Smooth muscle cell (in vitro differentiated cells): Measurements from ENCODE around the gene MCCD1. TPM values are rescaled to one million over a fixed set of nuclear protein-coding genes. Genes with fewer than 3 reads are reported as not detected.

Experiments
- DNase-seq: peaks from one replicate; lab custom pipeline; 2025; ENCODE audit not compliant: unreplicated experiment; lab: John Stamatoyannopoulos, UW
- H2AFZ ChIP-seq: fragments of 200-600 bp; sonication (generic); 2 replicates; pipeline ENCODE4 v1.6.0; 2016; ENCODE audit warnings: antibody characterized with exemption, low read depth, mild to moderate bottlenecking
- H3F3A ChIP-seq: fragments of 200-600 bp; sonication (generic); 2 replicates; pipeline ENCODE4 v1.6.0; 2017; ENCODE audit warnings: antibody characterized with exemption, low read depth
- H3K27ac ChIP-seq: fragments of 200-600 bp; sonication (generic); 2 replicates; pipeline ENCODE4 v1.5.1; 2016; ENCODE audit warnings: low read depth, mild to moderate bottlenecking
- H3K27me3 ChIP-seq: fragments of 200-600 bp; sonication (generic); 2 replicates; pipeline ENCODE4 v1.6.1; 2016; ENCODE audit warnings: low read depth, mild to moderate bottlenecking
- H3K36me3 ChIP-seq: fragments of 200-600 bp; sonication (generic); 2 replicates; pipeline ENCODE4 v1.5.1; 2016; ENCODE audit warnings: low read depth
- H3K4me1 ChIP-seq: fragments of 200-600 bp; sonication (generic); 2 replicates; pipeline ENCODE4 v1.5.1; 2016; ENCODE audit warnings: low read depth
- H3K4me2 ChIP-seq: fragments of 200-600 bp; sonication (generic); 2 replicates; pipeline ENCODE4 v1.6.0; 2016; ENCODE audit warnings: mild to moderate bottlenecking
- H3K4me3 ChIP-seq: fragments of 200-600 bp; sonication (generic); 2 replicates; pipeline ENCODE4 v1.5.1; 2016; ENCODE audit warnings: mild to moderate bottlenecking
- H3K79me2 ChIP-seq: fragments of 200-600 bp; sonication (generic); 2 replicates; pipeline ENCODE4 v1.6.0; 2016; ENCODE audit warnings: low read depth, mild to moderate bottlenecking
- H3K9ac ChIP-seq: fragments of 200-600 bp; sonication (generic); 2 replicates; pipeline ENCODE4 v1.6.0; 2016; ENCODE audit warnings: low read depth
- H3K9me3 ChIP-seq: fragments of 200-600 bp; sonication (generic); replicated peaks from 2 replicates; pipeline ENCODE4 v1.5.1; 2016; ENCODE audit warnings: low read depth
- H4K20me1 ChIP-seq: fragments of 200-600 bp; sonication (generic); 2 replicates; pipeline ENCODE4 v1.6.0; 2016; ENCODE audit warnings: low read depth
- WGBS: methylation state at CpG from one replicate; pipeline ENCODE4 v1.1.7; 2016; ENCODE audit warnings: low lambda C conversion rate; 5-methylcytosine and 5-hydroxymethylcytosine counted together
- polyA plus RNA-seq: library from polyadenylated mRNA; unstranded; fragments of >200 nt; fragmentation: Nextera tagmentation; extraction: Ambion mirVana; gene quantifications from 2 replicates; pipeline ENCODE4 v1.2.1, GENCODE V29; 2016
- total RNA-seq: library from RNA; depleted of rRNA; stranded (reverse); fragments of >200 nt; gene quantifications from 2 replicates; pipeline ENCODE4 v1.2.3, GENCODE V29; 2014
- TF ChIP-seq, protein P1 (sequence below): fragments of 200-600 bp; sonication (generic); IDR thresholded peaks from 2 replicates; pipeline ENCODE4 v1.5.1; 2017; ENCODE audit warnings: borderline replicate concordance, mild to moderate bottlenecking, antibody characterized with exemption; ENCODE audit not compliant: insufficient read depth, poor library complexity, severe bottlenecking

The MCCD1 gene
- total and polyA plus RNA-seq, 2 experiments from 2014 or later, result not detected

DNA sequence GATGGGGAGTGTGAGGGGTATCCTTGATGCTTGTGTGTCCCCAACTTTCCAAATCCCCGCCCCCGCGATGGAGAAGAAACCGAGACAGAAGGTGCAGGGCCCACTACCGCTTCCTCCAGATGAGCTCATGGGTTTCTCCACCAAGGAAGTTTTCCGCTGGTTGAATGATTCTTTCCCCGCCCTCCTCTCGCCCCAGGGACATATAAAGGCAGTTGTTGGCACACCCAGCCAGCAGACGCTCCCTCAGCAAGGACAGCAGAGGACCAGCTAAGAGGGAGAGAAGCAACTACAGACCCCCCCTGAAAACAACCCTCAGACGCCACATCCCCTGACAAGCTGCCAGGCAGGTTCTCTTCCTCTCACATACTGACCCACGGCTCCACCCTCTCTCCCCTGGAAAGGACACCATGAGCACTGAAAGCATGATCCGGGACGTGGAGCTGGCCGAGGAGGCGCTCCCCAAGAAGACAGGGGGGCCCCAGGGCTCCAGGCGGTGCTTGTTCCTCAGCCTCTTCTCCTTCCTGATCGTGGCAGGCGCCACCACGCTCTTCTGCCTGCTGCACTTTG is 46.7 kb downstream of the MCCD1 start, which contains the start of gene TNF:
TSS of gene TNF (plus strand) at position 231 of the 567 bp plus-strand sequence. CDS start at position 408, 177 bp downstream.
- Histone ChIP-seq H3K9ac (no peak within 1 kb of the TSS), H3K27me3 (no peaks in the 10 kb centered on the region), H3K27ac (no peak within 1 kb of the TSS), H3K4me3 (no peak within 1 kb of the TSS), H3K79me2 (no peaks in the 10 kb centered on the region), H3F3A (no peaks in the 10 kb centered on the region), H3K4me2 (no peak within 1 kb of the TSS), H3K36me3 (no peaks in the 10 kb centered on the region), H3K9me3 (no peaks in the 10 kb centered on the region), H4K20me1 (no peaks in the 10 kb centered on the region), H2AFZ (no peak within 1 kb of the TSS), H3K4me1 (no peaks in the 10 kb centered on the region)
- DNase-seq, result no peak
- WGBS, result 85% methylated on average over 19 of the region's 19 CpGs
- TF ChIP-seq, protein P1, sequence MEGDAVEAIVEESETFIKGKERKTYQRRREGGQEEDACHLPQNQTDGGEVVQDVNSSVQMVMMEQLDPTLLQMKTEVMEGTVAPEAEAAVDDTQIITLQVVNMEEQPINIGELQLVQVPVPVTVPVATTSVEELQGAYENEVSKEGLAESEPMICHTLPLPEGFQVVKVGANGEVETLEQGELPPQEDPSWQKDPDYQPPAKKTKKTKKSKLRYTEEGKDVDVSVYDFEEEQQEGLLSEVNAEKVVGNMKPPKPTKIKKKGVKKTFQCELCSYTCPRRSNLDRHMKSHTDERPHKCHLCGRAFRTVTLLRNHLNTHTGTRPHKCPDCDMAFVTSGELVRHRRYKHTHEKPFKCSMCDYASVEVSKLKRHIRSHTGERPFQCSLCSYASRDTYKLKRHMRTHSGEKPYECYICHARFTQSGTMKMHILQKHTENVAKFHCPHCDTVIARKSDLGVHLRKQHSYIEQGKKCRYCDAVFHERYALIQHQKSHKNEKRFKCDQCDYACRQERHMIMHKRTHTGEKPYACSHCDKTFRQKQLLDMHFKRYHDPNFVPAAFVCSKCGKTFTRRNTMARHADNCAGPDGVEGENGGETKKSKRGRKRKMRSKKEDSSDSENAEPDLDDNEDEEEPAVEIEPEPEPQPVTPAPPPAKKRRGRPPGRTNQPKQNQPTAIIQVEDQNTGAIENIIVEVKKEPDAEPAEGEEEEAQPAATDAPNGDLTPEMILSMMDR, result no peak

DNA sequence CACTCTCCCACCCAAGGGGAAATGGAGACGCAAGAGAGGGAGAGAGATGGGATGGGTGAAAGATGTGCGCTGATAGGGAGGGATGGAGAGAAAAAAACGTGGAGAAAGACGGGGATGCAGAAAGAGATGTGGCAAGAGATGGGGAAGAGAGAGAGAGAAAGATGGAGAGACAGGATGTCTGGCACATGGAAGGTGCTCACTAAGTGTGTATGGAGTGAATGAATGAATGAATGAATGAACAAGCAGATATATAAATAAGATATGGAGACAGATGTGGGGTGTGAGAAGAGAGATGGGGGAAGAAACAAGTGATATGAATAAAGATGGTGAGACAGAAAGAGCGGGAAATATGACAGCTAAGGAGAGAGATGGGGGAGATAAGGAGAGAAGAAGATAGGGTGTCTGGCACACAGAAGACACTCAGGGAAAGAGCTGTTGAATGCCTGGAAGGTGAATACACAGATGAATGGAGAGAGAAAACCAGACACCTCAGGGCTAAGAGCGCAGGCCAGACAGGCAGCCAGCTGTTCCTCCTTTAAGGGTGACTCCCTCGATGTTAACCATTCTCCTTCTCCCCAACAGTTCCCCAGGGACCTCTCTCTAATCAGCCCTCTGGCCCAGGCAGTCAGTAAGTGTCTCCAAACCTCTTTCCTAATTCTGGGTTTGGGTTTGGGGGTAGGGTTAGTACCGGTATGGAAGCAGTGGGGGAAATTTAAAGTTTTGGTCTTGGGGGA is 47.4 kb downstream of the MCCD1 start:
- Histone ChIP-seq H3K4me2 (no peak overlapping the region), H3K4me1 (no peaks in the 10 kb centered on the region), H3K9ac (no peak overlapping the region), H2AFZ (no peak overlapping the region), H4K20me1 (no peaks in the 10 kb centered on the region), H3K9me3 (no peaks in the 10 kb centered on the region), H3K27me3 (no peaks in the 10 kb centered on the region), H3K4me3 (no peak overlapping the region), H3F3A (no peaks in the 10 kb centered on the region), H3K27ac (no peak overlapping the region), H3K79me2 (no peaks in the 10 kb centered on the region), H3K36me3 (no peaks in the 10 kb centered on the region)
- WGBS, result 75% methylated on average over 8 of the region's 8 CpGs
- TF ChIP-seq, protein P1, result no peak
- DNase-seq, result no peak

GRCh38 chr6:31576897-31577578 is 48.3 kb downstream of the MCCD1 start:
- no peaks in the 10 kb centered on the region for H3K36me3 ChIP-seq
- WGBS, result 96% methylated on average over 19 of the region's 19 CpGs

More at GRCh38 chr6:31576897-31577578, 48.3 kb downstream of the MCCD1 start:
- TF ChIP-seq, protein P1, result no peak
- no peaks in the 10 kb centered on the region for H4K20me1 ChIP-seq
- H3K4me2 ChIP-seq, result no peak overlapping the region
- H3K9ac ChIP-seq, result no peak overlapping the region
- H3K27ac ChIP-seq, result no peak overlapping the region
- no peaks in the 10 kb centered on the region for H3K79me2 ChIP-seq
- no peaks in the 10 kb centered on the region for H3F3A ChIP-seq
- no peaks in the 10 kb centered on the region for H3K9me3 ChIP-seq
- H2AFZ ChIP-seq, result no peak overlapping the region
- no peak for DNase-seq
- no peaks in the 10 kb centered on the region for H3K27me3 ChIP-seq
- H3K4me1 ChIP-seq, result no peaks in the 10 kb centered on the region
- no peak overlapping the region for H3K4me3 ChIP-seq
